Dermis microvascular lymphatic vessel endothelial cell (primary cell): Measurements from ENCODE around the gene GART. TPM values are rescaled to one million over a fixed set of nuclear protein-coding genes. Genes with fewer than 3 reads are reported as not detected.
A peak's percentile ranks its signal among the peaks of the same experiment; 100 is the strongest.
"Not testable (repeated sequence)": the region's sequence is repeated elsewhere in the genome, so short reads cannot be mapped to it uniquely, and the experiment has no call there.

Source experiments
- DNase-seq, 2 donors: peaks; one replicate each; pipeline versions ENCODE4 v3.0.0 to v3.0.0-alpha.2; 2010; ENCODE audit warnings: low read depth in 2 of 2
- total RNA-seq: library from RNA; depleted of rRNA; stranded (reverse); fragments of >200 nt; gene quantifications from 2 replicates; pipeline ENCODE4 v1.2.1, GENCODE V29; 2014

The GART gene
- total RNA-seq, 1 donor from 2014 or later = 63.9 TPM

DNA sequence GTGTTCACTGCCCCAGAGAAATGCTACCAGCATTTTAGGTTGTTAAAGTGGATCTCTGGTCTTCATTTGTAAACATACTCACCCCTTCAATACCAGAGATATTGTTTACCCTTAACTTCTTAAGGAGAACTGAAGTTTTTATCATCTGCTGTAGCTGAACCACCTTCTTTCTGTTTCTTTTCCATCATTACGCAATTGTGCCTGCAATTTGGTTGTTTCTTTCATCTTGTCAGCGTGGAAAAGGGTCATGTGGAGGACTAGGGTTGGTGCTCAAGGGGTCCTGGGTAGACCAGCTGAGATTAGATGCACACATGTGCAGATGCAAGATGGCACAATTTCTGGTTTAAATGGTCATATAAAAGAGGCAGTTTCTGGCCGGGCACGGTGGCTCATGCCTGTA lies 23.0 kb downstream of the GART start:
- no peak for DNase-seq

DNA sequence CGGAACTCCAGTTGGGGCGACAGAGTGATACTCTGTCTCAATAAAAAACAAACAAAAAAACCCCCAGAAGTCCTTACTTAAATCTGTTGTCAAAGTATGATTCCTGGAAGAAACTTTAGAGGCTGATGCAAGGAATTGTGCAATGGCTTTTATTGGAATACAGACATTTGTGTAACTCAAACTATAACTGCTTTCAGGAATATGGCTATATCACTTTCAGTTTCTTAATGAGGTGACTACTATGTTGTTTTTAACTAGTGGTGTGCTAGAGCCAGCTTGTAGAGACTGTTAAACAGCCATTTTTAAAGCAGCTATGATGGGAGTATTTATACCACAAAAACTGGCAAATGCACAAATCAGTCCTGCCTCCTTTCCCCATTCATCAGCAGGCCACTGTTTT lies 27.7 kb downstream of the GART start:
- no peak for DNase-seq

DNA sequence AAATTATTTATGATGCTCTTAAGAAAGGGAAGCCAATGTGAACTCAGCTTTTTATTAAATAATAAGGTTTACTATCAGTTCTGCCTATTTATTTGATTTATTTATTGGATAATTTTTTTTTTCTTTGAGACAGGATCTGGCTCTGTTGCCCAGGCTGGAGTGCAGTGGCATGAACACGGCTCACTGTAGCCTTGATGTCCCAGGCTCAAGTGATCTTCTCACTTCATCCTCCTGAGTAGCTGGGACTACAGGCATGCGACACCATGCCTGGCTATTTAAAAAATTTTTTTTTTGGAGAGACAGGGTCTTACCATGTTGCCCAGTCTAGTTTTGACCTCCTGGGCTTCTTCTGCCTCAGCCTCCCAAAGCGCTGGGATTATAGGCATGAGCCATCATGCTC lies 29.4 kb downstream of the GART start:
- no peak for DNase-seq

DNA sequence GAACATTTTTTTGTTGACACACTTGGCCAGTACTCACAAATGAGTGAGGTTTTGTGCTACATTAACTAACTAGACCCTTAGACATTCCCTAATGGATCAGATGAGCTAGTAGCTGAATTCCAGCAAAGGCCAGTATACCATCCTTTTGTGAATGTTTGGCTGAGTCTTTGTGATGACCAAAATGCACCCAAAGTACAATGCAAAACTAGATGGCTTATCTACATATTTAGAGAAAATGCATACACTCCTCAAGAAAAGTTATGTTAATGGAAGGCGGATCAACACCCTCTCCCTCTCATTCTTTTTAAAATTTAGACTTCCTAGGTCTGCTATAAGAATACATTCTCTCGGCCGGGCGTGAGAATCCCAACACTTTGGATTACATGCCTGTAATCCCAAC lies 30.3 kb downstream of the GART start:
- no peak for DNase-seq

DNA sequence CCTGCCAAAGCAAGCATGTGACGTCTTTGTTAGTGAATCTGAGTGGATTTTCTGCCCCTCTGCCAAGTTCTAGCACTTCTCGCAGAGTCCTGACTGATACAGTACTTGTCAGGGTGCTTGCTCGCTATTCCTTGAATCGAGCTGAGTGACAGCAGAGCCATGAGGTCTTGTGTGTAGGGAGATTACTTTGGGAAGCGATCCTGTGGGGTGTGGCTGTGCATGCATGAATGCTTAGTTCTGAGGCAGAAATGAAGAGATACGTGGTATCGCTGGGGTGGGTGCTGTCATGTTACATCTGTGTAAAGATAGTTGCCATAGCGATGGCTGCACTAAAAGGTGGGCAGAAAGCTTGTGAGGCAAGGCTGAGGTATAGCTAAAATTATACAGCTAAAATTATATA lies 31.1 kb downstream of the GART start:
- no peak for DNase-seq

DNA sequence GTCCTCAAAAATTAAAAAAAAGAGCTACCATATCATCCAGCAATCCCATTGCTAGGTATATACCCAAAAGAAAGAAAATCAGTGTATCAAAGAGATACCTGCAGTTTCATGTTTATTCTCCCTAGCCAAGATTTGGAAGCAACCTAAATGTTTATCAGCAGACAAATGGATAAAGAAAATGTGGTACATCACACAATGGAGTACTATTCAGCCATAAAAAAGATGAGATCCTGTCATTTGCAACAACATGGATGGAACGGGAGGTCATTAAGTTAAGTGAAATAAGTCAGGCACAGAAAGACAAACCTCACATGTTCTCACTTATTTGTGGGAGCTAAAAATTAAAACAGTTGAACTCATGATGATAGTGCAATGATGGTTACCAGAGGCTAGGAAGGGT lies 34.9 kb downstream of the GART start:
- not testable (repeated sequence) for DNase-seq

DNA sequence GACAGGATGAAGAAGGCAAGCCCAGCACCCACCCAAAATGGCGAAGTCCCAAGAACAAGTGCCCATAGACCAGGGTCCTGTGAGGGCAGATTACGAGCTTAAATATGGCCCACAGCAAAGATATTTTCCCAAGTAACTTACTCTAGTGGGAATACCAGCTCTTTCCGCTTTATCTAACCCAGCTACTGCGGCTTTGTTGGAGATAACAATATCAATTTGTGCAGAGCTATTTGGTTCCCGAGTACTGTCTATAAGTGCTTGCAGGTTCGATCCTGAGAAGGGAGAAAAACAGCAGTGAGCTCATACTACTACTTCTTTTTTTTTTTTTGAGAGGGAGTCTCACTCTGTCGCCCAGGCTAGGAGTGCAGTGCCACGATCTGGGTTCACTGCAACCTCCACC lies 36.1 kb downstream of the GART start:
- DNase-seq = no peak

DNA sequence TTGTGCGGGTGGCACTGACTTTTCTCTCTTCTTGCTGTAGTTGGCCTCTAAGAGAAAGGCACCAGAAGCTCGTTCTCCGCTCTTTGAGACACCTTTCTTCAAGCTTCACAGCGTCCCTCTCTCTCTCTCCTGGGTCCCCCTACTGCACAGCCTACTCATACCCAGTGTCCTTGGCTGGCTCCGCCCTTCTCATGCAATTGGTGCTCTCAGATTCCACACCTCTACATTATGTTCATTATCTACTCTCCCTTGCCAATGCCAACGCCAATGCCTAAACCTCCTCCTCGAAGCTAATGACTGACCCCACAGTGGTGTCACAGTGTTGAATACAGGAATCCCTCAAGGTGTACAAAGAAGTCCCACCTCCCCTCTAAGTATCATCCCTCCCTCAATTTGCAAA lies 45.6 kb downstream of the GART start:
- no peak for DNase-seq

DNA sequence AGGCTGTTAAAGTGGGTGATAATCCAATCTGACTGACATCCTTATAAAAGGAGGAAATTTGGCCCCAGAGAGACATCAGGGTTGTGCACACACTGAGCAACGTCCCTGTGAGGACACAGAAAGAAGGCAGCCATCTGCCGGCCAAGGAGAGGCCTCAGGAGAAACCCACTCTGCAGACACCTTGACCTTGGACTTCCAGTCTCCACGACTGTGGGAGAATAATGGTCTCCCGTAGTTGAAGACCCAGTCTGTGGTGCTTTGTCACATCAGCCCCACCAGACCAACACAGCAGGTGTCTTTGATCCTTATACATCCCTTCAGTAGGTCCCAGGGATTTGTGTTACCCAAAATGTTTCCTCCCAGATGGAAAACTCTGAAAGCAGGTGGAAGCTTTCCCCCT lies 46.2 kb downstream of the GART start:
- no peak for DNase-seq

DNA sequence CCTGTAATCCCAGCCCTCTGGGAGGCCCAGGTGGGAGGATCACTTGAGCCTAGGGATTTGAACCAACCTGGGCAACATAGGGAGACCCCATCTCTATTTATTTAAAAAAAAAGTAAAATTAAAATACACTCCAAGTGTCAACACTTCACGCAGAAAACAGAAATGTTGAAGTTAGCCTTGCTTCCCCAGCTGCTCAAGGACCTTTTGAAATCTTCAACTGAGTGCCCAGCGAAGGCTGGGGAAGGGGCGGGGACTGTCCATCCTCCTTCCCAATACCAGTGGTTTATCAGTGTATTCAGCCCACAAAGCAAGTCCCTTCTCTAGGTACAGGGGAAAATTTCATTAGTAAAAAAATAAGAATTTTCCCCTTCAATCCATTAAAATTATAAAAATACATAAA lies 48.2 kb downstream of the GART start:
- DNase-seq = no peak

DNA sequence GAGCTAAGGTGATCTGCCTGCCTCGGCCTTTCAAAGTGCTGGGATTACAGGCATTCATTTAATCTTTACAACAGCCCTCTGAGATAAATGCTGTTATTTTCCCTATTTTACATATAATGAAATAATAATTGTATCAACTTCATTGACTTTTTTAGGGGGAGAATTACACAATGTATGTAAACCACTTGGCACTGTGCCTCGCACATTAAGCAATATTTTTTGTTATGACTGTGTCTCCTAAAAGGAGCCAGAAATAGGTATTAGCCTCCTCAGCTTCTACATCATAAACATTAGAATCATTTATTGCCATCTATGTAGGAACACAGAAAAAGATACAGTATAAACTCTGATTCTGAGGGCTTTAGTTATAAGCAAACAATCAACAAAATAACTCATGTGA lies 49.3 kb downstream of the GART start:
- no peak for DNase-seq

DNA sequence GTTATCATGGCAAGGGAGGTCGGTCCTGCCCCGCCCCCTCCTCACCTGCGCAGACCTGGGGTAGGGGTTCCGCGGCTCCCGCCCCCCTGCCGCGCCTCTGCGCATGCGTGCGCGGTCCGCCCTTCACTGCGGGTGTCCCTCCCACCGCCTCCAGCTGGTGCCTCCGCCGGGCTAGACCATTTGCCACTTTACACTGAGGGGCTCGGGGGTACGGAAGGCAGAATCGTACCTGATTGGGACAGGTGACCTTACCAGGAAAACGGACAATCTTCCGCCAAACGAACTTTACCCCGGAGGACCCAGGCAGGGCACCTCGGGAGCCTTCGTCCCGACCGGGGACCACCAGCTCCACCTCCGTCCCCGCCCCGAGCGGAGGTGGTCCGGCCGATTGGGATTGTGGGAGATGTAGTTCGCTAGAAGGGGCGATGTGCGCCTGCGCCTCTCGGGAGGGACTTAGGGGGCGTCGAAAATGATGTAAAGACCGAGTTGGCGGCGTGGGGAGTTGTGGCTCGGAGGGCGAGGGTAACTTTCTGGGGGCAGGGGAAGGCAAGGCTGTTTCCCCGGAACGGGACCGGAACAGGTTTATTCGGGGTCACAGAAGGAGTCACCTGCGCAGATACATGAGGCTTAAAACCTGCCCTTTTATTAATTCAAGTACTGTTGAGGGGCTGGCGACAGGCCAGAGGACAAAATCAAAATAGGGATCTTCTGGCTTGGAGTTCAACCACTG lies 50.4 kb downstream of the GART start, which contains the start of gene DNAJC28:
DNAJC28 (minus strand) TSS at position 344 of the 730 bp plus-strand sequence. CDS start 2,323 bp downstream, outside the sequence.
- peak; percentile 87 to 93 for DNase-seq

DNA sequence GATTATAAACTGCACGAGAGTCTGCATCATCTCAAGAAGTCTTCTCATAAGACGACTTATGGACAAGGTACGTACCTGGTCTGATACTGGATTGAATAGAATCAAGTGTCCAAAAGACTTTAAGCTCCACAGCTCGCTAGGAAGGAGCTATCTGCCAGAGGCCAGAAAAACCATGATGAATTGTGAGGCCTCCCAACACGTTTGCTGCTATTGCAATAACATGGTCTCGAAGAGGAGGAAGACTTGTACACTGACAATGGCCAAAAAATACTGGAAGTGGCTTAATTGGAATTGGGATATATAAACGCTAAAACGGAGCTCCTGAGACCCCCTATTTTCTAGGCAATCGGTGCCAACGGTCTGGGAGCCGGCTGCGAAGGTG lies 50.9 kb downstream of the GART start:
- no peak for DNase-seq

DNA sequence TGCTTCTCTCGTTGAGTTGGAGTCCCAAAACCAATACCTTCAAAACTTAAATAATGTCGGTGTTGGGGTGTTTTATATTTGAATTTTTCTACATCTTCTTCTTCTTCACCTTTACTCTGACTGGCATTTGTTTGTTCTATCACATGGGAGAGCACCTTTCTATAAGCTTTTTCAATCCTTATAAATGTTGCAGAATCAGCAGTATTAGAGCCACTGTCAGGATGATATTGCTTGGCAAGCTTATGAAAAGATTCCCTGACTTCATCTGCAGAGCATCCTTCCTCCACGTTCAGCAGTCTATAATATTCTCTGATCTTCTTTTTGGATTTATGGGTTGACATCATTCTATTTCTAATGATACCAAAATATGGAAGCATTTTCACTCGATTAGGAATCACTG lies 53.0 kb downstream of the GART start:
- no peak for DNase-seq

DNA sequence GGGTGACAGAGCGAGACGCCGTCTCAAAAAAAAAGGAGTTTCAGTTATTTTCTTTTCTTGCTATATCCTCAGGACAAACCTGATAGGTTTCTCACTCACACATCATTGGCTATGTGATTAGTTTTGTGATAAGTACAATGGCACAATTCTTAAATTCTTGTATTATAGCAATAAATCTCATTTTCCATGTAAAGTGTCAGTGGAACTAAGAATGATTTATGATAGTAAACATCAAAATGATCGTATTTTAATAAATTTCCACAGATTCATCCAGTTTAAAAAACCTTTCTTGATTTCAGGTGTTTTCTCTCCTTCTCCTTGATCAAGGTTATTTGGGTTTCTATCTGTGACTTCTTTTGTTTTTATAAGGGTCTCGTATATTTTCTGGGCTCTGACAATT lies 53.9 kb downstream of the GART start:
- DNase-seq = no peak

DNA sequence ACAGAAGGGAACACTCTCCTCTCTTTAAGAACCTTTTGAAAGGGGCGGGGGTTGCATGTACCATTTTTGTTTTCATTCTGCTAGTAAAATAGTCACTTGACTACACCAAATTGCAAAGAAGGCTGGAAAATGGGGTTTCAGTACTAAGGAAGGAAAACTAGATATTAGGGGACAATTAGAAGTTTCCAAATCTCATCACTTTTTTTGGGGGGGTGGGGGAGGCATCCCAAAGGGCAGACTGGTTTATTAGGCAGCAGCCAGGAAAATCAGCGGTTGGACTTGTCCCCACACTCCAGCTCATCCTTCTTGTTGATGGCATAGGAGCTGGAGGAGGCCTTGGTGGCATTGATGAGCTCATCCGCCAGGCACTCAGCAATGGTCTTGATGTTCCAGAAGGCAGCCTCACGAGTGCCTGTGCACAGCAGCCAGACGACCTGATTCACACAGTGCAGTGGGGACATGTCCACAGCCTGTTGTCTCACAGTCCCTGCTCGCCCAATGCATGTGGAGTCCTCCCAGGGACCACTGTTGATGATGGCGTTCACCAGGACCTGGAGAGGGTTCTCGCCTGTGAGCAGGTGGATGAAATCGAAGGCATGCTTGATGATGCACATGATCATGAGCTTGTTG lies 60.5 kb downstream of the GART start:
- DNase-seq = no peak

DNA sequence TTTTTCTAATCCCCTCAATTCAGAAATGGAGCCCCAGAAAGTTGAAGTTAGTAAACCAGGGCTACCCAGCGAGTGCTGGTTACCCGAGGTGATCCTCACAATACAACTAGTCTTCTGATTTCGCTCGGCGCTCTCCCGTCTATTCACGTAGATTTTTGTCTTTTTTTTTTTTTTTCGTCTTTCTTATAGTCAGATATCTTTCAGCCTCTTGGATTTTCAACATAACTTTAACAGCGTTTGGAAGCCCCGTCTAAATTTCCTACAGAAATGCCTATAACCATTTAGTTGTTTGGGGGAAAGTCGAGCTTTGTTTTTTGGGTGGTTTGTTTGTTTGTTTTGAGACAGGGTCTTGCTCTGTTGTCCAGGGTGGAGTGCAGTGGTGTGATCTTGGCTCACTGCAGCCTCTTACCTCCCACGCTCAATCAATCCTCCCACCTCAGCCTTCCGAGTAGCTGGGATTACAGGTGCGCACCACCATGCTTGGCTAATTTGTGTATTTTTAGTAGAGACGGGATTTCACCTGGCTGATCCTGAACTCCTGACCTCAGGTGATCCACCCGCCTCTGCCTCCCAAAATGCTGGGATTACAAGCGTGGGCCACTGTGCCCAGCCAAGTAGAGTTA lies 61.3 kb downstream of the GART start:
- no peak for DNase-seq

DNA sequence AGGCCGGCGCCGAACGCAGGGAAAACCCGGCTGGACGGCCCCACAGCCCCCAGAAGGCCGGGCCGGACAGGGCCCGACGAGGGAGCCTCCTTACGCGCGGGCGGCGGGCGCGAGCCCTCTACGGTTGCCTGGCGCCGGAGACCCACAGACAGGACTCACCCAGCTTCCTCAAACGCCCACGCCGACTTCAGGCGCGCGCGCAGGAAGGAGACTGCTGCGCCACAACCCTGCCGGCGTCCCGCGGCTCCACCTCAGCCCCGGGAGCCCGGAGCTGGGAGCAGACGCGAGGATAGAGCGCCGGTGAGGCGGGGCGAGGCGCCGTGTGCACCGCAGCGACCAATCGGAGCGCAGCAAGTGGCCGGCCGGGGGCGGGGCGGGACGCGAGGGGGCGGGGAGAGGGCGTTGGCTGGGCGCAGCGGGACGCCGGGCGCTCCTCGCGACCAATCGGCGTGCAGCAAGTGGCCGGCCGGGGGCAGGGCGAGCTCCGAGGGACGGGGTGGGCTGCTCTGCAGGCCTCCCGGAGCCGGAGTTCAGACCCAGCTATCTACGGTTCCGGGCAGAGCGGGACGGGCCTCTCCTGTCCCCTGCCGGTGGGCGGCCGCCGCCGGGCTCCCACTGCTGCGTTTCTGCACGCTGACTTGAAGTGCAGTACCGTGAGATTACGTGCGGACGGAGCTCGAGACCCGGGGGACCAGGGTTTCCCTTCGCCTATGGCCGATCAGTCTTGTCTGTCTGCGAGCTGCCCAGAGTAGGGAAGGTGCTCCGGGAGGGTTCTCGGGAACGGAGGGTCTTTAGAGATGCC lies 62.0 kb downstream of the GART start, which contains the start of gene TMEM50B:
TMEM50B (minus strand) TSS at position 296 of the 802 bp plus-strand sequence. CDS start 11,089 bp downstream, outside the sequence.
- peak; percentile 84 to 99 for DNase-seq

DNA sequence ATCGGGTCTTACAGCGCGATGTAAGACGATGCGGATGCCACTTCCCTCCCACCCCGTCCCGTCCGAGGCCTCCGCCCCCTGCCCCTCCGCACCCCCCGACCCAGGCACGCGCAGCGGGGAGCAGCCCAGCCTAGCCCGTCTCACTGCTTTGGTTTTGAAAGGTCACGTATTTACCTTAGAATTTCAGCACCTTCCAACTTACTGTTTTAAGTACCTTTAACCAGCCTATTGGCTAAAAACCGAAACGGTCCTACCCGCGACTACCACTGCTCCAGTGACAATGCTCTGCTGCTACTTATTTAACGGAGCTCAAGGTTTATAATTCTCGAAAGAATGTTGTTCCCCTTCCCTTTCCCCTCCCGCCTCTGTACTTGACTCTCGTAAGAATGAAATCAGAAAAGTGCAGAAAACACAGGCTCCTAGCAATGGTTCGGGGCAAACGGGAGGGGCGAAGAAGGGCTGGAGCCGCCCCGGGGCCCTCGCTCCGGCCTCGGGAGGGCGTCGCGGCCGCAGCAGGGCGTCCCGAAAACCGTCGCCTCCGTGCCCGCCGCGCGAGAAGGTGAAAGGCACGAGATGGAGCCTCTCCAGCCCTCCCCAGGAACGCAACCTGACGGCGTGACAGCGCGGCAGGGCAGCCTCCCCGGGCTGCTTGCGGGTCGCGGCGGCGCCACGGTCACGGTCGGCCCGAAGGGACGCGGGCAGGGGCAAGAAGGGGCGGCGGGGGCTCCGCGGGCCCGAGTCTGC lies 62.8 kb downstream of the GART start:
- DNase-seq = peak in 1 of 2 donors; percentile 56

DNA sequence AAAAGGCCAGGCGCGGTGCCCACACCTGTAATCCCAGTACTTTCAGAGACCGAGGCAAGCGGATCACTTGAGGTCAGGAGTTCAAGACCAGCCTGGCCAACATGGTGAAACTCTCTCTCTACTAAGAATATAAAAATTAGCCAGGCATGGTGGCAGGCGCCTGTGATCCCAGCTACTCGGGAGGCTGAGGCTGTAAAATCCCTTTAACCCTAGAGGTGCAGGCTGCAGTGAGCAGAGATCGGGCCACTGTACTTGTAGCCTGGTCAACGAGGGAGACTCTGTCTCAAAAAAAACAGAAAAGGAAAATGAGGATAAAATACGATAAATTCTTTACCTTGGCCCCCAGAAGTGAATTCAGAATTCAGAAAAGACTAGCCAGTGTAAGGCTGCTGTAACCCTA lies 63.7 kb downstream of the GART start:
- no peak for DNase-seq

DNA sequence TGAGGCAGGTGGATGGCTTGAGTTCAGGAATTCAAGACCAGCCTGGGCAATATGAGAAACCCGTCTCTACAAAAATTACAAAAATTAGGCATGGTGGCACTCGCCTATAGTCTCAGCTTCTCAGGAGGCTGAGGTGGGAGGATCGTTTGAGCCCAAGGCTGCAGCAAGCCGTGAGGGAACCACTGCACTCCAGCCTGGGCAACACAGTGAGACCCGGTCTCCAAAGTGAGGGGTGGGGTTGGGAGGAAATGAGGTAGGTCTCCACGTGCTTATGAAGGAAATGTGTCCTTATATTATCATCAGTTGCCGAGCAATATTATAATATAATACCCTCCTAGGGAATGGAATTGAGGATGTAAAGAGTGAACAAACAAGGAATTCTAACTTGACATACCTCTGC lies 64.9 kb downstream of the GART start:
- no peak for DNase-seq
